Measurements from ENCODE around the gene DHRS1. TPM values are rescaled to one million over a fixed set of nuclear protein-coding genes. Genes with fewer than 3 reads are reported as not detected.

DHRS1 gene
- total RNA-seq, 1 donor from 2014 or later = 84.2 TPM

DNA sequence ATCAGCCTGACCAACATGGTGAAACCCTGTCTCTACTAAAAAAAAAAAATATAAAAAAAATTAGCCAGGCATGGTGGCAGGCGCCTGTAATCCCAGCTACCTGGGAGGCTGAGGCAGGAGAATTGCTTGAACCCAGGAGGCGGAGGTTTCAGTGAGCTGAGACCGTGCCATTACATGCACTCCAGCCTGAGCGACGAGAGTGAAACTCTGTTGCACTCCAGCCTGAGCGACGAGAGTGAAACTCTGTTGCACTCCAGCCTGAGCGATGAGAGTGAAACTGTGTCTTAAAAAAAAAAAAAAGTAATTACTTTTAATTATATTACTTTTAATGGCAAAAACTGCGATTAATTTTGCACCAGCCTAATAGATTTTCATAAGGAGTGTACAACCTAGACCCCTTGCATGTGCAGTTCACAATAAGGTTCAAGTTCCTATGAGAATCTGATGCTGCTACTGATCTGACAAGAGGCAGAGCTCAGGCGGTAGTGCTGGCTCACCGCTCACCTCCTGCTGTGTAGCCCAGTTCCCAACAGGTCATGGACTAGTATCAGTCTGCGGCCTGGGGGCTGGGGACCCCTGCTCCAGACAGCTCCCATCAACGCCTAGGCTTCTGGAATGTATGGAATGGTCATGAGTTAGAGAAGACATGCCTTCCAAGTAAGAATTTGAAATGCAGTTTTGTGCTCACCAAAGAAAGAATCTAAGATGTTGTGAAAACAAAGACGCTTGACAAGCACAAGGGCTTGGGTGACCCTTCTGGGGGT is 21.8 kb upstream of the DHRS1 start:
- H3K4me1 ChIP-seq = peaks cover 7% of the 10 kb centered on the region
- TF ChIP-seq POLR2AphosphoS5 (IDR thresholded peaks at IDR 0.05; ENCODE audit: insufficient read depth in 1 of 2, low read depth in 1 of 2) (no peak), POLR2A (IDR thresholded peaks at IDR 0.05) (no peak)
- TF ChIP-seq, protein P1, sequence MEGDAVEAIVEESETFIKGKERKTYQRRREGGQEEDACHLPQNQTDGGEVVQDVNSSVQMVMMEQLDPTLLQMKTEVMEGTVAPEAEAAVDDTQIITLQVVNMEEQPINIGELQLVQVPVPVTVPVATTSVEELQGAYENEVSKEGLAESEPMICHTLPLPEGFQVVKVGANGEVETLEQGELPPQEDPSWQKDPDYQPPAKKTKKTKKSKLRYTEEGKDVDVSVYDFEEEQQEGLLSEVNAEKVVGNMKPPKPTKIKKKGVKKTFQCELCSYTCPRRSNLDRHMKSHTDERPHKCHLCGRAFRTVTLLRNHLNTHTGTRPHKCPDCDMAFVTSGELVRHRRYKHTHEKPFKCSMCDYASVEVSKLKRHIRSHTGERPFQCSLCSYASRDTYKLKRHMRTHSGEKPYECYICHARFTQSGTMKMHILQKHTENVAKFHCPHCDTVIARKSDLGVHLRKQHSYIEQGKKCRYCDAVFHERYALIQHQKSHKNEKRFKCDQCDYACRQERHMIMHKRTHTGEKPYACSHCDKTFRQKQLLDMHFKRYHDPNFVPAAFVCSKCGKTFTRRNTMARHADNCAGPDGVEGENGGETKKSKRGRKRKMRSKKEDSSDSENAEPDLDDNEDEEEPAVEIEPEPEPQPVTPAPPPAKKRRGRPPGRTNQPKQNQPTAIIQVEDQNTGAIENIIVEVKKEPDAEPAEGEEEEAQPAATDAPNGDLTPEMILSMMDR (IDR thresholded peaks at IDR 0.05) = no peak
- H3K27me3 ChIP-seq = no peaks in the 10 kb centered on the region
- DNase-seq (ENCODE audit: extremely low spot score in 2 of 2) = no peak
- no peaks in the 10 kb centered on the region for H3K9me3 ChIP-seq
- intact Hi-C loops (cut with DNase I) = no loop called here
- no peak overlapping the region for H3K27ac ChIP-seq
- no peak overlapping the region for H3K4me3 ChIP-seq
- no peaks in the 10 kb centered on the region for H3K36me3 ChIP-seq

- no peak for DNase-seq (ENCODE audit: extremely low spot score in 2 of 2)
- Histone ChIP-seq H3K4me1 (peaks cover 46% of the 10 kb centered on the region), H3K36me3 (no peaks in the 10 kb centered on the region), H3K27ac (peak overlapping the region; percentile 87), H3K4me3 (no peak overlapping the region), H3K9me3 (no peaks in the 10 kb centered on the region), H3K27me3 (no peaks in the 10 kb centered on the region)
- TF ChIP-seq POLR2AphosphoS5 (IDR thresholded peaks at IDR 0.05; ENCODE audit: insufficient read depth in 1 of 2, low read depth in 1 of 2) = no peak
- no peak for TF ChIP-seq POLR2A (IDR thresholded peaks at IDR 0.05)
- TF ChIP-seq, protein P1 (IDR thresholded peaks at IDR 0.05) = no peak
- intact Hi-C loops (cut with DNase I) = no loop called here
Measured at GRCh38 chr14:24317141-24317928, 17.8 kb upstream of the DHRS1 start.

- H3K4me3 ChIP-seq = peak overlapping the region in 1 of 2 donors; percentile 21
- H3K36me3 ChIP-seq = no peaks in the 10 kb centered on the region
- TF ChIP-seq, protein P1 (IDR thresholded peaks at IDR 0.05) = no peak
- no peak for TF ChIP-seq POLR2AphosphoS5 (IDR thresholded peaks at IDR 0.05; ENCODE audit: insufficient read depth in 1 of 2, low read depth in 1 of 2)
- no peak for TF ChIP-seq POLR2A (IDR thresholded peaks at IDR 0.05)
- no peaks in the 10 kb centered on the region for H3K27me3 ChIP-seq
- H3K4me1 ChIP-seq = peaks cover 53% of the 10 kb centered on the region
- intact Hi-C loops (cut with DNase I) = no loop called here
- no peak for DNase-seq (ENCODE audit: extremely low spot score in 2 of 2)
- peak overlapping the region; percentile 87 for H3K27ac ChIP-seq
- H3K9me3 ChIP-seq = no peaks in the 10 kb centered on the region
Measured at GRCh38 chr14:24316597-24316950, 17.0 kb upstream of the DHRS1 start.

DNA sequence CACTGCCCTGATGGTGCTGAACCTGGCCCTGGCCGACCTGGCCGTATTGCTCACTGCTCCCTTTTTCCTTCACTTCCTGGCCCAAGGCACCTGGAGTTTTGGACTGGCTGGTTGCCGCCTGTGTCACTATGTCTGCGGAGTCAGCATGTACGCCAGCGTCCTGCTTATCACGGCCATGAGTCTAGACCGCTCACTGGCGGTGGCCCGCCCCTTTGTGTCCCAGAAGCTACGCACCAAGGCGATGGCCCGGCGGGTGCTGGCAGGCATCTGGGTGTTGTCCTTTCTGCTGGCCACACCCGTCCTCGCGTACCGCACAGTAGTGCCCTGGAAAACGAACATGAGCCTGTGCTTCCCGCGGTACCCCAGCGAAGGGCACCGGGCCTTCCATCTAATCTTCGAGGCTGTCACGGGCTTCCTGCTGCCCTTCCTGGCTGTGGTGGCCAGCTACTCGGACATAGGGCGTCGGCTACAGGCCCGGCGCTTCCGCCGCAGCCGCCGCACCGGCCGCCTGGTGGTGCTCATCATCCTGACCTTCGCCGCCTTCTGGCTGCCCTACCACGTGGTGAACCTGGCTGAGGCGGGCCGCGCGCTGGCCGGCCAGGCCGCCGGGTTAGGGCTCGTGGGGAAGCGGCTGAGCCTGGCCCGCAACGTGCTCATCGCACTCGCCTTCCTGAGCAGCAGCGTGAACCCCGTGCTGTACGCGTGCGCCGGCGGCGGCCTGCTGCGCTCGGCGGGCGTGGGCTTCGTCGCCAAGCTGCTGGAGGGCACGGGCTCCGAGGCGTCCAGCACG is 16.4 kb upstream of the DHRS1 start:
- Histone ChIP-seq H3K9me3 (no peaks in the 10 kb centered on the region), H3K4me3 (peak overlapping the region in 1 of 2 donors; percentile 21), H3K27me3 (no peaks in the 10 kb centered on the region), H3K27ac (peak overlapping the region; percentile 87), H3K4me1 (peaks cover 59% of the 10 kb centered on the region), H3K36me3 (no peaks in the 10 kb centered on the region)
- intact Hi-C loops (cut with DNase I) = no loop called here
- DNase-seq (ENCODE audit: extremely low spot score in 2 of 2) = no peak
- peak; percentile 19 to 62 for TF ChIP-seq POLR2AphosphoS5 (IDR thresholded peaks at IDR 0.05; ENCODE audit: insufficient read depth in 1 of 2, low read depth in 1 of 2)
- no peak for TF ChIP-seq POLR2A (IDR thresholded peaks at IDR 0.05)
- TF ChIP-seq, protein P1 (IDR thresholded peaks at IDR 0.05) = peak in 1 of 3 experiments; percentile 7

Data from vagina (tissue), 2 donors.